Muscle of arm (tissue), 14 donors: Measurements from ENCODE around the gene OPN1SW. TPM values are rescaled to one million over a fixed set of nuclear protein-coding genes. Genes with fewer than 3 reads are reported as not detected.

ENCODE experiments used
- DNase-seq: peaks from one replicate; pipeline ENCODE4 v3.0.0-alpha.2; 2013
- long read RNA-seq, 11 donors: transcript quantifications; one replicate each; lab custom pipeline, GENCODE V29; 2026
- polyA plus RNA-seq, 12 donors: library from polyadenylated mRNA; unstranded; fragments of 120-200 nt; gene quantifications; one replicate each; pipeline ENCODE4 v1.2.1, GENCODE V29; 2013; ENCODE audit not compliant: insufficient read length in 12 of 12

Gene OPN1SW
- polyA plus RNA-seq: 1 to 10 TPM in 10 of 12 donors, not detected in 2; 1.4 to 3.9 (median 2.4) TPM
- long read RNA-seq, donor 1: 0 reads
- long read RNA-seq, donor 2: 0 reads
- long read RNA-seq, donor 3: 0 reads
- long read RNA-seq, donor 4: 0 reads
- long read RNA-seq, donor 5: 0 reads
- long read RNA-seq, donor 6: 0 reads
- long read RNA-seq, donor 7: 0 reads
- long read RNA-seq, donor 8: 0 reads
- long read RNA-seq, donor 9: 0 reads
- long read RNA-seq, donor 10: 0 reads
- long read RNA-seq, donor 11: 0 reads

GRCh38 chr7:128775744-128776474, at the start of gene OPN1SW:
OPN1SW (minus strand) TSS chr7:128775794; CDS start chr7:128775781, 13 bp downstream.
- no peak for DNase-seq

DNA sequence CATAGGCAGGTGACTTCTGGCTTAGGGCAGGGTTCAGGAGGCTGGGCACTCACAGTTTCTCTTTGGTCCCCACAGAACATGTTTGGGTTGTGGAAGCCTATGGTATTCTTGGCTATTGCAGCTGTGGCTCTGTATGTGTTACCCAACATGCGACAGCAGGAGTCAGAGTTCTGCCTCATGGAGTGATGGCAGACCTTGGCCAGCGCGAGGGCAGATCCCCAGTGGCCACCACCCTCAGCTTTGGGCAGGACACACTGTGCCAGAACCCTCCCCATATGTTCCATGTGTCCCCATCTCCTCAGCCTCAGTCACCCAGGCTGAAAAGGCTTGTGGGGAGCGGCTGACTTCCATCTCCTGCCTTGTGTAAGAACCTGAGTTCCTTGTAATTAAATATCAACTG, 46.1 kb upstream of the OPN1SW start:
- no peak for DNase-seq

DNA sequence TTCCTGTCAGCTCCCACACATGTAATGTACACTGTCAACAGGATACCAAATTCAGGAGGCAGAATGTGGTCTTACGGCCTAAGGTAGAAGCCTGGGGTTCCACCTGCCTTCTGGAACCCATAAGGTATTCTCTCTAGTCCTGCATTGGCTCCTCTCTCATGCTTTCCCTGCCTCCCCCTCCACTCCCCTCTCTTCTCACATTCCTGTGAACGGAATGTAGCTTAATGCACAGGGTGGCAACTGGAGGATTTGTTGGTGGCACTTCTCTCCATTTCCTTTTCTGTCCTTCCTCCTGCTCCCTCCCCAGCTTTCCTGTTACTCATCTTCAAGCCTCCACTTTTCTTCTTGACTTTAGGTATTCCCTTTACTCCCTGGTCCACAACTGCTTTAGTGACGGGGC, 43.1 kb upstream of the OPN1SW start:
- no peak for DNase-seq

- no peak for DNase-seq
Measured at GRCh38 chr7:128815289-128815942, 39.8 kb upstream of the OPN1SW start.

GRCh38 chr7:128814499-128814898, 38.9 kb upstream of the OPN1SW start:
- no peak for DNase-seq

DNA sequence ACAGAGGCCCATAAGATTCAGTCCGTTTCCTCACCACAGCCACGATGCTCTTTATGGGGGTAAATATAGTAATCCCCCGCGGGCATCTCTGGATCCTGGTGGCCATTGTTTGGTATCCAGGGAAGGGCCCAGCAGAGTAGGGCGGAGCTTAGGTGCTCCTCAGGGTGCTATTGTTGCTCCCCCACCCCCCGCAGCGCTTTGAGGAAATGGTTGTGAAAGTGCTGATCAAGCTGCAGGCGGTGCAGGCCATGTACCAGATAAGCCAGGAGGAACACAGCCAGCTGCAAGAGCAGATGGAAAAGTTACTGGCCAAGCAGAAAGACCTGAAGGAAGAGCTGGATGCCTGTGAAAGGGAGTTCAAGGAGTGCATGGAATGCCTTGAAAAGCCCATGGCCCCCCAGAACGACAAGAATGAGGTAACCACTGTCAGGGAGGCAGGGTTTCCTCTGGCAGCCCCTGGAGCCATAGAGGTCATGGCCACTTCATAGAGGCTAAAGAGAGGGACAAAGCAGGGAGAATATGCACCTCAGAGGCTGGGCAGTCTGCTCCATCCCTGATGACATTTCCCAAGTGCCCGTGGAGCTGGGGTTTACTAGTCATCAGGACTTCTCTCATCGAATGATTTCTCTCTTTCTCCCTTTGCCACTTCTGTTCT, 37.0 kb upstream of the OPN1SW start:
- no peak for DNase-seq

DNA sequence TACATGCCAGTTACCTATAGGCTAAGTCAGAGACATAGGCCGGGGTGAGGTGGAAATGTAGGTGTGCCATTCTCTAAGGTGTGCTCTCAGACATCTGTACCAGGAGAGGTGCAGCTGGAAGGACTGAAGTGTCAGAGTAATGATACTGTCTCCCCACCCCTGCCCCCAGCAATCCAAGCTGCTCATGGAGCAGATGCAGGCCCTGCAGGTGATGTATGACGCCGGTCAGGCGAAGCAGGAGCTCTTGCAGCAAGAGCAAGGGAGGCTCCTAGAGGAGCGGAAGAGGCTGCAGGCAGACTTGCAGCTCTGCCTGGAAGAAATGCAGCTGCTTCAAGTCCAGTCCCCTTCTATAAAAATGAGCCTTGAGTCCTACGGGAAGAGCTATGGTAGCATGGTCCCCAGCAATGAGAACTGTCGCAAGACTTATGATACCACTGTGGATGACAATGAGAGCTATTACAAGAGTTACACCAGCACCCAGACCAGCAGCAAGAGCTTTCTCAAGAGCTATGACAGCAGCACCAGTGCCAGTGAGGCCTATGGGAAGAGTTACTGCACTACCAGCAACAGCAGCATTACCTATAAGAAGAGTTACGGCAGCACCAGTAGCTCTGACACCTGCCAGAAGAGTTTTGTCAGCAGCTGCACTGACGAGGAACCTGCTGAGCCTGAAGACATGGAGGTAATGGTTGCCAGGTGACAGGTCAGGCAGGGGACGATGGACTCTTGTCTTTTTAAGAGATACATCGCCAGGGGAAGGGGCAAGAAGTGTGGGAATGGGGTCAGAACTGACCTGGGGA, 36.2 kb upstream of the OPN1SW start:
- DNase-seq: no peak

DNA sequence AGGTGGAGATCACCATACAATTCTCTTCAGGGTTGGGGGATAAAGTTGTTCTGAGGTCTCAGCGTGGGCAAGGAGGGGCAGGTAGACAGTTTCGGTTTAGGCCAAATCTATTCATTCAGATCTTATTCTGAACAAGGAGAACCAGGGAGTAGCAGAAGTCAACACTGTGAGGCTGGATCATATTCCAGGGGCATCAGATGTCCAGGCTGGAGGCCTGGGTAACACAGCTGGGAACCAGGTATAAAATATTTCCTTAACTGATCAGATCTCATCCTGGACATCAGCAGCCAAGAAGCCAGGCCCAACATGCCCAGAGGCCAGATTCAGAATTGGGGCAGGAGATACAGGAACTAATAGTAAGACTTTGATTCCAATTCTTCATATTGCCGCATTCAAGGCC, 35.4 kb upstream of the OPN1SW start:
- no peak for DNase-seq

DNA sequence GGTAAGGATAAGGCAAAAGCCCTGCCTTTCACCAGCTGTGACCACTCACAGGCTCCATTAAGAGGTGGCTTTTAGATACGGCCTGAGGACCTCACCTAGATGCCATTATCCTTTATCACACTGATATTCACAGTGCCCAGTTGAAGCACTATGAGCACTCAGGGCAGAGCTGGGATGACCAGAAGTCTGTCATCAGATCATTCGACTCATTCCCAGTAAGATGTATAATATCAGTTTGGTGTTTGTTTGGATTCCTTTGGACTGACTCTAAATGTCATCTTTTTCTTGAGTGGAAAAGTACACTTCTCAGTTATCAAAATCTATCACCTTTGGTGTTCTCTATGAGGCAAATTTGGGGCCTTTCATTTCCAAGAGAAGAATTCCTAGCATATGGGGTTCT, 34.9 kb upstream of the OPN1SW start:
- no peak for DNase-seq

GRCh38 chr7:128809363-128809762, 33.8 kb upstream of the OPN1SW start:
- no peak for DNase-seq

DNA sequence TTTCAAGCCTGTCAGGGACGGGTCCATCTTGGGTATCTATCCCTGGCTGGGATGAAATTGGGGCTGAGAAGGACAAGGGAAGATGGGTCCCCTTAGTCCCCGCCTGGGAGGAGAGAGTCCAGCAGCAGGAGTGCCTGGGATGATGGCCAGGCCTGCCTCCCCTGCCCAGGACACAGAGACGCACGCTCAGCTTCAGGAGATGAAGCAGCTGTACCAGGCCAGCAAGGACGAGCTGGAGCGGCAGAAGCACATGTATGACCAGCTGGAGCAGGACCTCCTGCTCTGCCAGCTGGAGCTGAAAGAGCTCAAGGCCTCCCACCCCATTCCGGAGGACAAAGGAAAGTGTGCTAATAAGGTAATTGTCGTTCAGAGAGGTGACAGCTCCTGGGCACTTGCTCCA, 31.6 kb upstream of the OPN1SW start:
- DNase-seq: no peak

- DNase-seq: no peak
Measured at GRCh38 chr7:128805225-128805624, 29.6 kb upstream of the OPN1SW start.

DNA sequence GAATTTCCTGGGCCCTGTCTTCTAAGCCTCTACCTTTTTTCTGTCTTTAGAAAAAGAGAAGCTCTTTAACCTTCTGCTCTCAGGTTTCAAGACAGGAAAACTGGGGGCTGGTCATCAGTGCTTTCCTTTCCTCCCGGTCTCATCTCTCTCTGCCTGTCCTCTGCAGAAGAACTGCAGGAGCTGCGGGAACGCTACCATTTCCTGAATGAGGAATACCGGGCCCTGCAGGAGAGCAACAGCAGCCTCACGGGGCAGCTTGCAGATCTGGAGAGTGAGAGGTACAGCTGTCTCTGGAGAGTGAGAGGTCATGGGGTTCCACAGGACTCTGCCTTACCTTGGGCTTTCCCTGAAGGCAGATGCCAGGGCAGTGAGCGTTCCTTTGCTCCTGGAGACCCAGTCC, 28.9 kb upstream of the OPN1SW start:
- DNase-seq: no peak

DNA sequence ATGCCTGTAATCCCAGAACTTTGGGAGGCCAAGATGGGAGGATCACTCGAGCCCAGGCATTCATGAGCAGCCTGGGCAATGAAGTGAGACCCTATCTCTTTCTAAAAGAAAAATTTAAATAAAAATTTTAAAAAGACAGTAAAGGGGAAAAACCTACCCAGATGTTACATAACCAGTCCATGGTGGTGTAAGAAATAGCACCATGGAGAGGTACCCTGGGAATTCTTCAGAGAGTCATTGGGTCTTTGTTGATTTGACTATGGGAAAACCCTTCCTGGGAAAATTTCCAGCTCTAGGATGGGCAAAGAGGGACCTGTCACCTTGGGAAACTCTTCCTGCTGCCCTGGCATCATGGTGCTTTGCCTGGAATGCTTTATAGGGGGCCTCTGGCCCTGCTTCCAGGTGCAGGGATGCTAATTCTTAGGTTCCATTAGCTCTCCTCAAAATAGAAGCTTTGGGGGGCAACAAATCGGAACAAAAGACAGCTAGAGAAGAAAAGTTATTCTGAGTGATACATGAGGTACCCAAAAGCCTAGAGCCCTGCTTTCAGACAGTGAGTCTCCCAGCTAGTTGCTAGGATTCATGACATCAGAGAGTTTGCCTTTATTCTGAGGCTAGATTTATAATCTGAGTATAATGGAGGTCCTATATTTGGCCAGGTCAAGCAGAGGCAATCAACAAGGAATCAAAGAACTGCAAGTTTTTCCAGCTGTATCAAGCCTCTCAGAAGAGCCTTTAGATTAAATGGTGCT, 26.2 kb upstream of the OPN1SW start:
- DNase-seq: no peak

DNA sequence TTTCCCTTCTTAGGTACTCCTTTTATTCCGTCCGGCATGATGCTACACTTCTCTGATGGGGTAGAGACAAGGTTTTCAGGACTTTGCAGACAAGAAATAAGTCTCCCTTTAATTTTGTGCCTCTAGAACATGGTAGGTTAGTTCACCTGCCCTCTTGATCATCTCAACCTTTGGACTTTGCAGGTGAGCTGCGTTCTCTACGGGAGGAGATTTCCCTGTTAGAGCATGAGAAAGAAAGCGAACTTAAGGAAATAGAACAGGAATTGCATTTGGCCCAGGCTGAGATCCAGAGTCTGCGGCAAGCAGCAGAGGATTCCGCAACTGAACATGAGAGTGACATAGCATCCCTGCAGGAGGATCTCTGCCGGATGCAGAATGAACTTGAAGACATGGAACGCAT, 25.4 kb upstream of the OPN1SW start:
- no peak for DNase-seq

GRCh38 chr7:128800567-128800966, 25.0 kb upstream of the OPN1SW start:
- no peak for DNase-seq

DNA sequence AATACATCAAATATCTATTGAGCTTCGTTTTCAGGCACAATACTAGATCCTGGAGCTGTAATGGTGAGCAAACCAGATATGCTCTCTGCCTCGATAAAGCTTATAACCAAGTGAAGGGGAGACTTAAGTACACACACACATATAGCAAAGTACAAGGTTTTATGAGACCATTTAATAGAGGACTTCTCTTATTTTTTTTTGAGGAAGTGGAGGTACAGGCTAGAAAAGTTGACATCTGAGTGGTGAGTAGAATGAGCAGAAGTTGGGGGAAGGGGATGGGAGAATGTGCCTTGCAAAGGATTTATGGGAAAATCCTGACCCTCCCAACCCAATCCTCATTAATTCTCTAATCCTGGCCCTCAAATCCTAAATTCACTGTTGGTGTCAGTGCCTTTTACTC, 23.9 kb upstream of the OPN1SW start:
- no peak for DNase-seq

- peak; percentile 75 for DNase-seq
Measured at GRCh38 chr7:128796327-128796726, 20.7 kb upstream of the OPN1SW start.

- no peak for DNase-seq
Measured at GRCh38 chr7:128795129-128795528, 19.5 kb upstream of the OPN1SW start.

- no peak for DNase-seq
Measured at GRCh38 chr7:128794436-128794835, 18.8 kb upstream of the OPN1SW start.

- DNase-seq: no peak
Measured at GRCh38 chr7:128794020-128794419, 18.4 kb upstream of the OPN1SW start.
